PC-3 (cell line): ENCODE results near the gene TMEM69. TPM values are rescaled to one million over a fixed set of nuclear protein-coding genes. Genes with fewer than 3 reads are reported as not detected.
"Not testable (repeated sequence)": the region's sequence is repeated elsewhere in the genome, so short reads cannot be mapped to it uniquely, and the experiment has no call there.

Experiments used
- ATAC-seq: fragments of 200-7000 bp; cut with Tn5 transposase; 2 replicates; pipeline ENCODE4 v1.9.1; 2020; ENCODE audit warnings: mild to moderate bottlenecking, moderate library complexity
- BruUV-seq: library from RNA; stranded (reverse); fragments of 400-500 nt; replicated peaks from 2 replicates; lab custom pipeline; 2021; lab: Mats Ljungman, UMichigan
- CTCF ChIA-PET: fragments of 300-600 bp; sonication (Branson Sonifier 250); formaldehyde crosslinking; loops from one replicate; lab custom pipeline; 2022; ENCODE audit warnings: antibody characterized with exemption; lab: Charles Lee
- POLR2A ChIA-PET: fragments of 300-600 bp; sonication (Branson Sonifier 250); formaldehyde crosslinking; loops from one replicate; lab custom pipeline; 2022; ENCODE audit warnings: antibody characterized with exemption; ENCODE audit not compliant: unreplicated experiment; lab: Charles Lee
- DNase-seq: peaks from one replicate; pipeline ENCODE4 v3.0.0-alpha.2; 2015
- H2AFZ ChIP-seq: fragments of 300-600 bp; sonication (generic); 2 replicates; pipeline ENCODE4 v1.6.0; 2016; ENCODE audit warnings: antibody characterized with exemption, low read length
- H3F3A ChIP-seq: fragments of 300-600 bp; sonication (generic); one replicate; pipeline ENCODE4 v1.6.0; 2017; ENCODE audit warnings: antibody characterized with exemption, low read length, control low read depth, mild to moderate bottlenecking; ENCODE audit not compliant: unreplicated experiment
- H3K27ac ChIP-seq: fragments of 300-600 bp; sonication (generic); 2 replicates; pipeline ENCODE4 v1.5.1; 2016; ENCODE audit warnings: mild to moderate bottlenecking, low read length
- H3K27me3 ChIP-seq: fragments of 300-600 bp; sonication (generic); 2 replicates; pipeline ENCODE4 v1.6.1; 2016; ENCODE audit warnings: low read length, mixed read lengths
- H3K36me3 ChIP-seq: fragments of 300-600 bp; sonication (generic); 2 replicates; pipeline ENCODE4 v1.6.1; 2016; ENCODE audit warnings: low read depth, mixed run types, low read length, mixed read lengths
- H3K4me1 ChIP-seq: fragments of 300-600 bp; sonication (generic); 2 replicates; pipeline ENCODE4 v1.5.1; 2016; ENCODE audit warnings: low read length; ENCODE audit not compliant: insufficient read depth
- H3K4me2 ChIP-seq: fragments of 300-600 bp; sonication (generic); 2 replicates; pipeline ENCODE4 v1.6.0; 2016; ENCODE audit warnings: low read length
- H3K4me3 ChIP-seq: fragments of 300-600 bp; sonication (generic); 2 replicates; pipeline ENCODE4 v1.5.1; 2016; ENCODE audit warnings: mild to moderate bottlenecking, low read length, mixed read lengths
- H3K79me2 ChIP-seq: fragments of 300-600 bp; sonication (generic); 2 replicates; pipeline ENCODE4 v1.6.1; 2017; ENCODE audit warnings: low read length, mixed read lengths
- H3K9ac ChIP-seq: fragments of 300-600 bp; sonication (generic); 2 replicates; pipeline ENCODE4 v1.6.0; 2016; ENCODE audit warnings: mild to moderate bottlenecking, low read length
- H3K9me2 ChIP-seq: fragments of 300-600 bp; sonication (generic); replicated peaks from 2 replicates; pipeline ENCODE4 v1.6.1; 2016; ENCODE audit warnings: mixed run types, low read length, mixed read lengths
- H3K9me3 ChIP-seq: fragments of 300-600 bp; sonication (generic); 2 replicates; pipeline ENCODE4 v1.6.1; 2016; ENCODE audit warnings: low read length, mixed read lengths
- H4K20me1 ChIP-seq: fragments of 300-600 bp; sonication (generic); 2 replicates; pipeline ENCODE4 v1.6.1; 2016; ENCODE audit warnings: low read length, mixed read lengths
- EZH2 ChIP-seq: fragments of 300-600 bp; sonication (generic); IDR thresholded peaks from one replicate; pipeline ENCODE4 v1.6.1; 2017; ENCODE audit warnings: antibody characterized with exemption, mild to moderate bottlenecking, low read length; ENCODE audit not compliant: unreplicated experiment
- EZH2phosphoT487 ChIP-seq: fragments of 300-600 bp; sonication (generic); IDR thresholded peaks from 2 replicates; pipeline ENCODE4 v1.6.1; 2018; ENCODE audit warnings: mild to moderate bottlenecking, antibody characterized with exemption, low read length, borderline replicate concordance
- intact Hi-C: fragments of 100-400 bp; cut with micrococcal nuclease; formaldehyde crosslinking; loops from 2 replicates; pipeline ENCODE4 v1.9.0; 2023
- total RNA-seq: library from RNA; depleted of rRNA; stranded (reverse); fragments of >200 nt; gene quantifications from 2 replicates; pipeline ENCODE4 v1.2.3, GENCODE V29; 2014; rRNA removed
- TF ChIP-seq, protein P1 (sequence below): fragments of 300-600 bp; sonication (generic); conservative IDR thresholded peaks from 2 replicates; pipeline ENCODE4 v1.5.1; 2017; ENCODE audit warnings: antibody characterized with exemption, low read depth, mild to moderate bottlenecking, low read length

The TMEM69 gene
- total RNA-seq, 1 experiment from 2014 or later = 26.6 TPM

DNA sequence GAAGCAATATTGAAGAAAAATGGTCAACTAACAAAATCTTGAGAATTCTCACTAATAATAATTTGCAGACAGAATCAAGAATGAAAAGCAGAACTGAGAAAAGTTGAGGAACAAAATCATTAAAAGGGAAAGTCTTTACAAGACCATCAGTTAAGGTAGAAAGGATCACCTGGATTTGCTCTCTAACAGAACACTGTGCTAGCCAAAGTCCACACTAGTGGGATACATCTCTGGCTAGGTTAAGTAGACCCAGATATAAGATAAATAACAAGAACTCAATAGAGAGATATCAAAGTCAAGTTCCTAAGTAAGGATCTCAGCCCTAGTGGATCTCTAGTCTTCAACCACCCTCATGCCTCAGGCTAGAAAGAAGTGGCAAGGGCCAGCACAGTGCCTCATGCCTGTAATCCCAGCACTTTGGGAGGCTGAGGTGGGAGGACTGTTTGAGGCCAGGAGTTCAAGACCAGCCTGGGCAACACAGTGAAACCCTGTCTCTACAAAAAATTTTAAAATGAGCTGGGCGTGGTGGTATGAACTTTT lies 42.9 kb downstream of the TMEM69 start:
- CTCF ChIA-PET = no interaction called here
- Histone ChIP-seq H3K36me3 (no peaks in the 10 kb centered on the region), H4K20me1 (no peaks in the 10 kb centered on the region), H3K27ac (no peak overlapping the region), H3K79me2 (no peaks in the 10 kb centered on the region), H3K4me1 (peaks cover 9% of the 10 kb centered on the region; the same call in 1 of the 2 replicates), H3K9ac (no peak overlapping the region), H2AFZ (no peak overlapping the region), H3K9me3 (no peaks in the 10 kb centered on the region), H3K27me3 (no peaks in the 10 kb centered on the region), H3K9me2 (no peaks in the 10 kb centered on the region), H3K4me2 (0 out of 2 replicates have a peak overlapping the region, but pooled peaks have one; percentile 22), H3F3A (no peaks in the 10 kb centered on the region), H3K4me3 (no peak overlapping the region)
- POLR2A ChIA-PET = no interaction called here
- ATAC-seq (no peak), DNase-seq (no peak)
- intact Hi-C loops = no loop called here
- no TSS peak for BruUV-seq
- TF ChIP-seq, protein P1, sequence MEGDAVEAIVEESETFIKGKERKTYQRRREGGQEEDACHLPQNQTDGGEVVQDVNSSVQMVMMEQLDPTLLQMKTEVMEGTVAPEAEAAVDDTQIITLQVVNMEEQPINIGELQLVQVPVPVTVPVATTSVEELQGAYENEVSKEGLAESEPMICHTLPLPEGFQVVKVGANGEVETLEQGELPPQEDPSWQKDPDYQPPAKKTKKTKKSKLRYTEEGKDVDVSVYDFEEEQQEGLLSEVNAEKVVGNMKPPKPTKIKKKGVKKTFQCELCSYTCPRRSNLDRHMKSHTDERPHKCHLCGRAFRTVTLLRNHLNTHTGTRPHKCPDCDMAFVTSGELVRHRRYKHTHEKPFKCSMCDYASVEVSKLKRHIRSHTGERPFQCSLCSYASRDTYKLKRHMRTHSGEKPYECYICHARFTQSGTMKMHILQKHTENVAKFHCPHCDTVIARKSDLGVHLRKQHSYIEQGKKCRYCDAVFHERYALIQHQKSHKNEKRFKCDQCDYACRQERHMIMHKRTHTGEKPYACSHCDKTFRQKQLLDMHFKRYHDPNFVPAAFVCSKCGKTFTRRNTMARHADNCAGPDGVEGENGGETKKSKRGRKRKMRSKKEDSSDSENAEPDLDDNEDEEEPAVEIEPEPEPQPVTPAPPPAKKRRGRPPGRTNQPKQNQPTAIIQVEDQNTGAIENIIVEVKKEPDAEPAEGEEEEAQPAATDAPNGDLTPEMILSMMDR = no peak
- no peak for TF ChIP-seq EZH2phosphoT487
- no peak for TF ChIP-seq EZH2

DNA sequence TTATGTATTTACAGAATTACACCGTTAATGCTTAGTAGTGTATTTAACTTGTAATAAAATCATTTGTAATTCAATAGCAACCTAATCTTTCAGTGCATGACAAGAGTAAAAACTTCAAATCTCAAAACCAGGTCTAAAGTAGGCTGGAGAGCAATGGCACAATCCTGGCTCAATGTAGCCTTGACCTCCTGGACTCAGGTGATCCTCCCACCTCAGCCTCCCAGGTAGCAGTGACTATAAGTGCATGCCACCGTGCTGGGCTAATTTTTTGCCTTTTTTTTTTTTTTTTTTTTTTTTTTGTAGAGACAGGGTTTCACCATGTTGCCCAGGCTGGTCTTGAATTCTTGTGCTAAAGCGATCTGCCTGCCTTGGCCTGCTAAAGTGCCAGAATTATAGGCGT lies 51.2 kb downstream of the TMEM69 start:
- ATAC-seq = no peak
- no peak overlapping the region for H3K9ac ChIP-seq
- H3K79me2 ChIP-seq = no peaks in the 10 kb centered on the region
- 0 out of 2 replicates have a peak, but pooled peaks cover 4% of the 10 kb centered on the region for H3K36me3 ChIP-seq
- no peaks in the 10 kb centered on the region for H3F3A ChIP-seq
- TF ChIP-seq EZH2 (no peak), EZH2phosphoT487 (no peak)
- TF ChIP-seq, protein P1 = no peak
- no peak overlapping the region for H3K4me3 ChIP-seq
- H2AFZ ChIP-seq = no peak overlapping the region
- H3K27ac ChIP-seq = no peak overlapping the region
- no peaks in the 10 kb centered on the region for H3K9me3 ChIP-seq
- DNase-seq = no peak
- BruUV-seq = no TSS peak
- no peaks in the 10 kb centered on the region for H3K9me2 ChIP-seq
- H3K4me1 ChIP-seq = no peaks in the 10 kb centered on the region
- CTCF ChIA-PET = no interaction called here
- intact Hi-C loops = no loop called here
- no peaks in the 10 kb centered on the region for H4K20me1 ChIP-seq
- no peaks in the 10 kb centered on the region for H3K27me3 ChIP-seq
- no peak overlapping the region for H3K4me2 ChIP-seq
- POLR2A ChIA-PET = no interaction called here

DNA sequence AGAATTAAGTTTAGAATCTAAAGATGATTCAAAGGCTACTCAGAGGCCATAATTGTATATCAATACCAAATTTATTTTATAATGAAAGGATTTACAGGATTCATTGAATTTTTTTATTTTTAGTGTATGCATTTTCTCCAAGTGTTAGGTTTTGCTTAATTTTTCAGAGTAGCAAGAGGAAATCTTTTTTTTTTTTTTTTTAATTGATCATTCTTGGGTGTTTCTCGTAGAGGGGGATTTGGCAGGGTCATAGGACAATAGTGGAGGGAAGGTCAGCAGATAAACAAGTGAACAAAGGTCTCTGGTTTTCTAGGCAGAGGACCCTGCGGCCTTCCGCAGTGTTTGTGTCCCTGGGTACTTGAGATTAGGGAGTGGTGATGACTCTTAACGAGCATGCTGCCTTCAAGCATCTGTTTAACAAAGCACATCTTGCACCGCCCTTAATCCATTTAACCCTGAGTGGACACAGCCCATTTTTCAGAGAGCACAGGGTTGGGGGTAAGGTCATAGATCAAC lies 51.7 kb downstream of the TMEM69 start:
- intact Hi-C loops, BruUV-seq, ATAC-seq, DNase-seq, CTCF ChIA-PET, H4K20me1 ChIP-seq, H3K9me3 ChIP-seq, H3F3A ChIP-seq, H3K9me2 ChIP-seq, H3K4me2 ChIP-seq, H3K4me3 ChIP-seq, H3K79me2 ChIP-seq, H3K4me1 ChIP-seq, H2AFZ ChIP-seq, H3K9ac ChIP-seq, H3K27me3 ChIP-seq, H3K27ac ChIP-seq, H3K36me3 ChIP-seq: not testable (repeated sequence)
- POLR2A ChIA-PET = interaction anchor here (0.5 kb wide), 1 partner anchor 10 kb away, joined by 3 read pairs; no protein-coding TSS in a partner anchor

Other genes with a start within 250 kb of the TMEM69 start
- 6.0 and 6.5 TPM in 2 replicates for gene TESK2, start 197.0 kb upstream of the TMEM69 start, total RNA-seq
- gene CCDC163, start 188.1 kb upstream of the TMEM69 start, total RNA-seq = 3.9 and 5.7 TPM in 2 replicates
- 6.6 and 9.2 TPM in 2 replicates for gene MMACHC, start 187.9 kb upstream of the TMEM69 start, total RNA-seq
- gene PRDX1, start 166.3 kb upstream of the TMEM69 start, total RNA-seq = 749 and 967 TPM in 2 replicates
- gene AKR1A1, start 137.4 kb upstream of the TMEM69 start, total RNA-seq = 86.1 and 94.9 TPM in 2 replicates
- 119 and 122 TPM in 2 replicates for gene NASP, start 104.1 kb upstream of the TMEM69 start, total RNA-seq
- gene CCDC17, start 64.1 kb upstream of the TMEM69 start, total RNA-seq = 1.6 and 1.9 TPM in 2 replicates
- 63.0 and 97.7 TPM in 2 replicates for gene GPBP1L1, start 1.6 kb upstream of the TMEM69 start, total RNA-seq
- 6.6 and 8.8 TPM in 2 replicates for gene IPP, start 62.5 kb downstream of the TMEM69 start, total RNA-seq
- gene MAST2, start 115.4 kb downstream of the TMEM69 start, total RNA-seq = 29.3 and 33.7 TPM in 2 replicates